SK-N-SH treated with all-trans-retinoic acid at 6 μM for 48 hours (cell line): ENCODE measurements around the gene UTRN.

Source experiments
- ATAC-seq: fragments of 200-7000 bp; cut with Tn5 transposase; 3 replicates; pipeline ENCODE4 v1.9.1; 2020; ENCODE audit warnings: mild to moderate bottlenecking, moderate library complexity
- ARNTL ChIP-seq: fragments of 450-650 bp; formaldehyde crosslinking; IDR thresholded peaks from 2 replicates; pipeline ENCODE4 v1.5.0; 2020; ENCODE audit warnings: low read depth, mild to moderate bottlenecking, moderate library complexity, borderline replicate concordance
- BACH2 ChIP-seq: fragments of 250-450 bp; sonication (Bioruptor Pico); IDR thresholded peaks from 2 replicates; pipeline ENCODE4 v1.9.0; 2021; ENCODE audit warnings: mild to moderate bottlenecking, borderline replicate concordance
- CREB5 ChIP-seq: fragments of 250-450 bp; sonication (Bioruptor Pico); IDR thresholded peaks from 2 replicates; pipeline ENCODE4 v1.5.1; 2020; ENCODE audit warnings: low read depth, mild to moderate bottlenecking, moderate library complexity
- CSDC2 ChIP-seq: fragments of 250-450 bp; sonication (Bioruptor Pico); IDR thresholded peaks from 2 replicates; pipeline ENCODE4 v1.5.0; 2020; ENCODE audit warnings: mild to moderate bottlenecking, moderate library complexity
- ESRRG ChIP-seq: fragments of 250-450 bp; sonication (Bioruptor Pico); IDR thresholded peaks from 2 replicates; pipeline ENCODE4 v1.6.1; 2021; ENCODE audit warnings: mild to moderate bottlenecking
- ISL1 ChIP-seq: fragments of 250-450 bp; sonication (Bioruptor Pico); IDR thresholded peaks from 2 replicates; pipeline ENCODE4 v2.1.2; 2022; ENCODE audit warnings: mild to moderate bottlenecking, moderate library complexity
- OSR1 ChIP-seq: fragments of 250-450 bp; sonication (Bioruptor Pico); IDR thresholded peaks from 2 replicates; pipeline ENCODE4 v1.8.0; 2022; ENCODE audit warnings: moderate library complexity, mild to moderate bottlenecking, inconsistent platforms
- PATZ1 ChIP-seq: fragments of 250-450 bp; sonication (Bioruptor Pico); IDR thresholded peaks from 2 replicates; pipeline ENCODE4 v1.8.0; 2020; ENCODE audit warnings: mild to moderate bottlenecking, moderate library complexity, borderline replicate concordance
- POU6F1 ChIP-seq: fragments of 250-450 bp; sonication (Bioruptor Pico); IDR thresholded peaks from 2 replicates; pipeline ENCODE4 v1.8.0; 2021; ENCODE audit warnings: low read depth, mild to moderate bottlenecking, moderate library complexity, borderline replicate concordance
- PPARA ChIP-seq: fragments of 250-450 bp; sonication (Bioruptor Pico); IDR thresholded peaks from 2 replicates; pipeline ENCODE4 v1.5.0; 2020; ENCODE audit warnings: mild to moderate bottlenecking, borderline replicate concordance
- RARB ChIP-seq: fragments of 250-450 bp; sonication (Bioruptor Pico); IDR thresholded peaks from 2 replicates; pipeline ENCODE4 v1.8.0; 2021; ENCODE audit warnings: mild to moderate bottlenecking, moderate library complexity
- SNAI2 ChIP-seq: fragments of 250-450 bp; sonication (Bioruptor Pico); IDR thresholded peaks from 2 replicates; pipeline ENCODE4 v1.5.0; 2020; ENCODE audit warnings: mild to moderate bottlenecking, moderate library complexity
- TCF4 ChIP-seq: fragments of 250-450 bp; sonication (Bioruptor Pico); IDR thresholded peaks from 2 replicates; pipeline ENCODE4 v1.8.0; 2021; ENCODE audit warnings: mild to moderate bottlenecking, moderate library complexity, borderline replicate concordance
- TOX ChIP-seq: fragments of 250-450 bp; sonication (Bioruptor Pico); IDR thresholded peaks from 2 replicates; pipeline ENCODE4 v1.8.0; 2021; ENCODE audit warnings: mild to moderate bottlenecking, moderate library complexity, borderline replicate concordance
- TSHZ2 ChIP-seq: fragments of 250-450 bp; sonication (Bioruptor Pico); IDR thresholded peaks from 2 replicates; pipeline ENCODE4 v1.5.0; 2020; ENCODE audit warnings: mild to moderate bottlenecking, moderate library complexity
- ZC3H10 ChIP-seq: fragments of 250-450 bp; sonication (Bioruptor Pico); IDR thresholded peaks from 2 replicates; pipeline ENCODE4 v1.5.1; 2021; ENCODE audit warnings: mild to moderate bottlenecking, moderate library complexity
- ZFP3 ChIP-seq: fragments of 250-450 bp; sonication (Bioruptor Pico); IDR thresholded peaks from 2 replicates; pipeline ENCODE4 v1.5.0; 2020; ENCODE audit warnings: mild to moderate bottlenecking, moderate library complexity
- ZFP30 ChIP-seq: fragments of 450-650 bp; formaldehyde crosslinking; IDR thresholded peaks from 2 replicates; pipeline ENCODE4 v1.5.0; 2022; ENCODE audit warnings: mild to moderate bottlenecking, moderate library complexity
- ZNF565 ChIP-seq: fragments of 450-650 bp; formaldehyde crosslinking; conservative IDR thresholded peaks from 2 replicates; pipeline ENCODE4 v1.5.0; 2020; ENCODE audit warnings: low read depth, mild to moderate bottlenecking, moderate library complexity
- ZNF70 ChIP-seq: fragments of 450-650 bp; formaldehyde crosslinking; IDR thresholded peaks from 2 replicates; pipeline ENCODE4 v1.5.0; 2020; ENCODE audit warnings: mild to moderate bottlenecking, moderate library complexity
- ZNF8 ChIP-seq: fragments of 450-650 bp; formaldehyde crosslinking; IDR thresholded peaks from 2 replicates; pipeline ENCODE4 v1.5.0; 2020; ENCODE audit warnings: mild to moderate bottlenecking, moderate library complexity
- TF ChIP-seq, protein P1 (sequence below): fragments of 250-450 bp; sonication (Bioruptor Pico); IDR thresholded peaks from 2 replicates; pipeline ENCODE4 v1.5.1; 2021; ENCODE audit warnings: mild to moderate bottlenecking, moderate library complexity

Gene UTRN

GRCh38 chr6:144284783-144285547 lies at the start of gene UTRN:
Gene UTRN (plus strand): TSS chr6:144285335. CDS start chr6:144291829, 6,494 bp downstream.
- ATAC-seq: peak; percentile 78
- TF ChIP-seq PATZ1 (CRISPR knock-in tag) (no peak), ZFP30 (CRISPR knock-in tag) (no peak), ZC3H10 (no peak), CSDC2 (no peak), ZNF8 (no peak), PPARA (CRISPR knock-in tag) (no peak), OSR1 (CRISPR knock-in tag) (no peak), BACH2 (CRISPR knock-in tag) (no peak), ISL1 (no peak), POU6F1 (CRISPR knock-in tag) (no peak), TCF4 (CRISPR knock-in tag) (no peak), ESRRG (CRISPR knock-in tag) (no peak), TOX (CRISPR knock-in tag) (no peak), SNAI2 (no peak), ZNF70 (no peak)
- TF ChIP-seq, protein P1, sequence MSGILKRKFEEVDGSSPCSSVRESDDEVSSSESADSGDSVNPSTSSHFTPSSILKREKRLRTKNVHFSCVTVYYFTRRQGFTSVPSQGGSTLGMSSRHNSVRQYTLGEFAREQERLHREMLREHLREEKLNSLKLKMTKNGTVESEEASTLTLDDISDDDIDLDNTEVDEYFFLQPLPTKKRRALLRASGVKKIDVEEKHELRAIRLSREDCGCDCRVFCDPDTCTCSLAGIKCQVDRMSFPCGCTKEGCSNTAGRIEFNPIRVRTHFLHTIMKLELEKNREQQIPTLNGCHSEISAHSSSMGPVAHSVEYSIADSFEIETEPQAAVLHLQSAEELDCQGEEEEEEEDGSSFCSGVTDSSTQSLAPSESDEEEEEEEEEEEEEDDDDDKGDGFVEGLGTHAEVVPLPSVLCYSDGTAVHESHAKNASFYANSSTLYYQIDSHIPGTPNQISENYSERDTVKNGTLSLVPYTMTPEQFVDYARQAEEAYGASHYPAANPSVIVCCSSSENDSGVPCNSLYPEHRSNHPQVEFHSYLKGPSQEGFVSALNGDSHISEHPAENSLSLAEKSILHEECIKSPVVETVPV (CRISPR knock-in tag): no peak

- no peak for TF ChIP-seq ARNTL (CRISPR knock-in tag)
- no peak for TF ChIP-seq ZNF8
- TF ChIP-seq, protein P1 (CRISPR knock-in tag): no peak
- no peak for TF ChIP-seq ISL1
- no peak for TF ChIP-seq PPARA (CRISPR knock-in tag)
- no peak for TF ChIP-seq ZNF70
- TF ChIP-seq CREB5: no peak
- ATAC-seq: no peak
Measured at GRCh38 chr6:144244688-144245087, 40.4 kb upstream of the UTRN start.

GRCh38 chr6:144246988-144247387 lies 38.1 kb upstream of the UTRN start:
- ATAC-seq: no peak
- no peak for TF ChIP-seq RARB
- TF ChIP-seq ZC3H10: no peak
- TF ChIP-seq ZNF8: no peak
- TF ChIP-seq ISL1: no peak
- no peak for TF ChIP-seq PPARA (CRISPR knock-in tag)
- TF ChIP-seq TOX (CRISPR knock-in tag): no peak
- no peak for TF ChIP-seq TSHZ2
- TF ChIP-seq, protein P1 (CRISPR knock-in tag): no peak
- TF ChIP-seq SNAI2: no peak
- TF ChIP-seq POU6F1 (CRISPR knock-in tag): no peak
- no peak for TF ChIP-seq BACH2 (CRISPR knock-in tag)
- TF ChIP-seq ZFP3 (CRISPR knock-in tag): no peak
- no peak for TF ChIP-seq CSDC2
- TF ChIP-seq ZNF565: no peak
- TF ChIP-seq OSR1 (CRISPR knock-in tag): no peak
